ENCODE data around the gene DCDC2C. TPM values are rescaled to one million over a fixed set of nuclear protein-coding genes. Genes with fewer than 3 reads are reported as not detected.

The DCDC2C gene
- total RNA-seq, 1 donor from 2014 or later: not detected

DNA sequence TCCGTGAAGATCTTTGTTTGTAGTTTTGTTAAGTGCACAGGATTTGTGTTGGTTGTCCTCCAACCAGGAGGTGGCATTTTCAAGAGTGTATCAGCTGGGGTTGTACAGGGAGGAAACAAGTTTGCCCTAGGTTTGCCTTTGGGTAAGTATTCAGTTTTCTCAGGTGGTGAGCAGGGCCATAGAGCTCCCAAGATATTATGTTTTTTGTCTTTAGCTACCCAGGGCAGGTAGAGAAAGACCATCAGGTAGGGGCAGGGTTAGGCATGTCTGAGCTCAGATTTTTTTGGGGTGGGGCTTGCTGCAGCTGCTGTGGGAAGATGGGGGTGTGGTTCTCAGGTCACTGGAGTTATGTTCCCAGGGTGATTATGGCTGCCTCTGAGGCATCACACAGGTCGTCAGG lies 191.6 kb downstream of the DCDC2C start:
- peaks cover 4% of the 10 kb centered on the region for H3K9me3 Mint-ChIP-seq
- no peaks in the 10 kb centered on the region for H3K27me3 Mint-ChIP-seq
- H3K27ac Mint-ChIP-seq: no peak overlapping the region
- H3K4me1 Mint-ChIP-seq (ENCODE audit: unreplicated experiment): peaks cover 6% of the 10 kb centered on the region
- TF ChIP-seq, protein P1, sequence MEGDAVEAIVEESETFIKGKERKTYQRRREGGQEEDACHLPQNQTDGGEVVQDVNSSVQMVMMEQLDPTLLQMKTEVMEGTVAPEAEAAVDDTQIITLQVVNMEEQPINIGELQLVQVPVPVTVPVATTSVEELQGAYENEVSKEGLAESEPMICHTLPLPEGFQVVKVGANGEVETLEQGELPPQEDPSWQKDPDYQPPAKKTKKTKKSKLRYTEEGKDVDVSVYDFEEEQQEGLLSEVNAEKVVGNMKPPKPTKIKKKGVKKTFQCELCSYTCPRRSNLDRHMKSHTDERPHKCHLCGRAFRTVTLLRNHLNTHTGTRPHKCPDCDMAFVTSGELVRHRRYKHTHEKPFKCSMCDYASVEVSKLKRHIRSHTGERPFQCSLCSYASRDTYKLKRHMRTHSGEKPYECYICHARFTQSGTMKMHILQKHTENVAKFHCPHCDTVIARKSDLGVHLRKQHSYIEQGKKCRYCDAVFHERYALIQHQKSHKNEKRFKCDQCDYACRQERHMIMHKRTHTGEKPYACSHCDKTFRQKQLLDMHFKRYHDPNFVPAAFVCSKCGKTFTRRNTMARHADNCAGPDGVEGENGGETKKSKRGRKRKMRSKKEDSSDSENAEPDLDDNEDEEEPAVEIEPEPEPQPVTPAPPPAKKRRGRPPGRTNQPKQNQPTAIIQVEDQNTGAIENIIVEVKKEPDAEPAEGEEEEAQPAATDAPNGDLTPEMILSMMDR (conservative IDR thresholded peaks at IDR 0.05): no peak
- no peak for DNase-seq (ENCODE audit: extremely low spot score, unreplicated experiment)
- no peaks in the 10 kb centered on the region for H3K36me3 Mint-ChIP-seq
- no peak overlapping the region for H3K4me3 Mint-ChIP-seq

Other genes with a start within 250 kb of the DCDC2C start
- 40.0 and 54.7 TPM in 2 replicates for gene ADI1, start 184.0 kb upstream of the DCDC2C start, total RNA-seq (ENCODE audit: low replicate concordance)
- 19.3 and 21.7 TPM in 2 replicates for gene RNASEH1, start 145.2 kb upstream of the DCDC2C start, total RNA-seq (ENCODE audit: low replicate concordance)
- 1,678 and 1,855 TPM in 2 replicates for gene RPS7, start 128.3 kb upstream of the DCDC2C start, total RNA-seq (ENCODE audit: low replicate concordance)
- 0.33 and 0.63 TPM in 2 replicates for gene COLEC11, start 108.5 kb upstream of the DCDC2C start, total RNA-seq (ENCODE audit: low replicate concordance)
- gene ALLC, start 45.4 kb upstream of the DCDC2C start, total RNA-seq (ENCODE audit: low replicate concordance): not detected in 2 replicates